H1 (cell line): Measurements from ENCODE around the gene WDR5. TPM values are rescaled to one million over a fixed set of nuclear protein-coding genes. Genes with fewer than 3 reads are reported as not detected.

Experiments
- CTCF ChIA-PET: fragments of 300-600 bp; sonication (Branson Sonifier 250); formaldehyde crosslinking; loops from one replicate; lab custom pipeline; 2021; ENCODE audit not compliant: partially characterized antibody; lab: Charles Lee
- POLR2A ChIA-PET: fragments of 300-600 bp; sonication (Branson Sonifier 250); formaldehyde crosslinking; loops from one replicate; lab custom pipeline; 2021; ENCODE audit warnings: inconsistent platforms; ENCODE audit not compliant: partially characterized antibody; lab: Charles Lee
- DNase-seq, 2 experiments: peaks; one replicate each; pipeline versions ENCODE4 v3.0.0 to v3.0.0-alpha.2; 2010 to 2022; ENCODE audit warnings: low spot score in 2 of 2, low read depth in 1 of 2, mixed read lengths in 1 of 2
- FAIRE-seq: peaks from 2 replicates; lab custom pipeline; 2011; peaks lifted over from hg19 to GRCh38; lab: Jason Lieb, UNC
- H2AFZ ChIP-seq: 2 replicates; pipeline ENCODE4 v1.8.1; 2012; ENCODE audit warnings: low read length, inconsistent platforms
- H2AK5ac ChIP-seq: 2 replicates; pipeline ENCODE4 v1.6.1; 2013; ENCODE audit warnings: low read depth, low read length
- H2BK120ac ChIP-seq: replicated peaks from 2 replicates; pipeline ENCODE3; 2013; ENCODE audit warnings: low read depth, low read length, inconsistent platforms
- H2BK12ac ChIP-seq: 2 replicates; pipeline ENCODE4 v1.6.1; 2013; ENCODE audit warnings: low read depth, low read length
- H2BK15ac ChIP-seq: 2 replicates; pipeline ENCODE4 v1.6.1; 2013; ENCODE audit warnings: low read length
- H2BK20ac ChIP-seq: 2 replicates; pipeline ENCODE4 v1.6.1; 2013; ENCODE audit warnings: low read length
- H2BK5ac ChIP-seq: 2 replicates; pipeline ENCODE4 v1.6.1; 2013; ENCODE audit warnings: low read depth, low read length
- H3K14ac ChIP-seq: 2 replicates; pipeline ENCODE4 v1.6.1; 2013; ENCODE audit warnings: inconsistent platforms; ENCODE audit not compliant: insufficient read length
- H3K18ac ChIP-seq: 2 replicates; pipeline ENCODE4 v1.6.1; 2013; ENCODE audit warnings: low read length; ENCODE audit errors: extremely low read depth
- H3K23ac ChIP-seq: 2 replicates; pipeline ENCODE4 v1.6.1; 2013; ENCODE audit warnings: inconsistent platforms; ENCODE audit not compliant: insufficient read length
- H3K23me2 ChIP-seq: 2 replicates; pipeline ENCODE4 v1.6.1; 2013; ENCODE audit warnings: low read depth, low read length
- H3K27ac ChIP-seq: 2 replicates; pipeline ENCODE4 v1.6.1; 2011; ENCODE audit warnings: low read depth, low read length, inconsistent platforms
- H3K27me3 ChIP-seq, 4 experiments: replicated peaks in 1 of 4; 1 replicate in 1 of 4; 2 replicates in 3 of 4; pipeline versions ENCODE4 v1.6.1 to v1.8.1; 2011 to 2013; ENCODE audit warnings: low read length in 3 of 4, mild to moderate bottlenecking in 3 of 4, inconsistent platforms in 2 of 4, mixed read lengths in 2 of 4, moderate library complexity in 1 of 4; ENCODE audit not compliant: control insufficient read depth in 3 of 4, insufficient read depth in 3 of 4; ENCODE audit errors: extremely low read depth in 1 of 4
- H3K36me3 ChIP-seq, 4 experiments: 2 replicates each; pipeline versions ENCODE4 v1.6.1 to v1.8.1; 2011 to 2013; ENCODE audit warnings: mild to moderate bottlenecking in 4 of 4, low read length in 3 of 4, moderate library complexity in 2 of 4, control low read depth in 1 of 4, inconsistent platforms in 1 of 4; ENCODE audit not compliant: insufficient read depth in 4 of 4, control insufficient read depth in 2 of 4
- H3K4ac ChIP-seq: replicated peaks from 2 replicates; pipeline ENCODE3; 2013; ENCODE audit warnings: low read length, low read depth, mixed read lengths, inconsistent platforms; ENCODE audit not compliant: insufficient read length
- H3K4me1 ChIP-seq, 4 experiments: replicated peaks in 1 of 4; 1 replicate in 1 of 4; 2 replicates in 3 of 4; pipeline versions ENCODE4 v1.6.1 to v1.8.1; 2011 to 2013; ENCODE audit warnings: low read length in 3 of 4, inconsistent platforms in 2 of 4, mixed read lengths in 1 of 4; ENCODE audit not compliant: insufficient read depth in 4 of 4, control insufficient read depth in 3 of 4
- H3K4me2 ChIP-seq, 2 experiments: 2 replicates each; pipeline versions ENCODE4 v1.6.1 to v1.8.1; 2011 to 2013; ENCODE audit warnings: low read depth in 2 of 2, low read length in 2 of 2, control low read depth in 1 of 2, inconsistent platforms in 1 of 2, mild to moderate bottlenecking in 1 of 2; ENCODE audit not compliant: insufficient read depth in 1 of 2
- H3K4me3 ChIP-seq, 4 experiments: fragments of 200-600, 300-600 bp in 1 of 4; sonication (generic), shearing (Covaris generic), sonication (Bioruptor Twin) in 1 of 4; 2 replicates each; pipeline versions ENCODE4 v1.5.1 to v1.8.1; 2011 to 2016; ENCODE audit warnings: low read length in 4 of 4, low read depth in 3 of 4, control low read depth in 2 of 4, inconsistent platforms in 2 of 4, mild to moderate bottlenecking in 2 of 4, mixed read lengths in 1 of 4, moderate library complexity in 1 of 4; ENCODE audit not compliant: insufficient read depth in 2 of 4; ENCODE audit errors: extremely low read depth in 1 of 4
- H3K56ac ChIP-seq: replicated peaks from 2 replicates; pipeline ENCODE3; 2013; ENCODE audit warnings: low read depth, mild to moderate bottlenecking, mixed read lengths, low read length, inconsistent platforms; ENCODE audit not compliant: insufficient read length
- H3K79me1 ChIP-seq: 2 replicates; pipeline ENCODE4 v1.6.1; 2013; ENCODE audit warnings: low read depth, low read length, control low read depth
- H3K79me2 ChIP-seq, 2 experiments: 2 replicates each; pipeline versions ENCODE4 v1.6.1 to v1.8.1; 2012 to 2013; ENCODE audit warnings: low read length in 2 of 2, mild to moderate bottlenecking in 2 of 2, inconsistent platforms in 1 of 2; ENCODE audit not compliant: insufficient read depth in 2 of 2, control insufficient read depth in 1 of 2
- H3K9ac ChIP-seq, 4 experiments: replicated peaks in 1 of 4; 1 replicate in 1 of 4; 2 replicates in 3 of 4; pipeline versions ENCODE4 v1.6.1 to v1.8.1; 2011 to 2013; ENCODE audit warnings: low read depth in 3 of 4, low read length in 3 of 4, control low read depth in 2 of 4, mild to moderate bottlenecking in 2 of 4, moderate library complexity in 2 of 4, inconsistent platforms in 1 of 4; ENCODE audit errors: extremely low read depth in 1 of 4
- H3K9me3 ChIP-seq, 2 experiments: 2 replicates each; pipeline versions ENCODE4 v1.6.1 to v1.8.1; 2012 to 2013; ENCODE audit warnings: mild to moderate bottlenecking in 2 of 2, moderate library complexity in 2 of 2, control low read depth in 1 of 2, inconsistent platforms in 1 of 2, low read depth in 1 of 2, low read length in 1 of 2, mixed read lengths in 1 of 2; ENCODE audit not compliant: insufficient read depth in 2 of 2
- H4K20me1 ChIP-seq, 2 experiments: replicated peaks in 1 of 2; 2 replicates each; pipeline versions ENCODE3 to v1.8.1; 2011 to 2013; ENCODE audit warnings: inconsistent platforms in 2 of 2, low read length in 2 of 2, mild to moderate bottlenecking in 1 of 2; ENCODE audit not compliant: insufficient read depth in 2 of 2, control insufficient read depth in 1 of 2
- H4K5ac ChIP-seq: 2 replicates; pipeline ENCODE4 v1.6.1; 2013; ENCODE audit warnings: low read length, low read depth, mixed read lengths, inconsistent platforms; ENCODE audit not compliant: insufficient read length
- H4K8ac ChIP-seq: 2 replicates; pipeline ENCODE4 v1.8.0; 2013; ENCODE audit warnings: mild to moderate bottlenecking, moderate library complexity, low read length, inconsistent platforms; ENCODE audit not compliant: insufficient read depth; ENCODE audit errors: extremely low read depth
- H4K91ac ChIP-seq: replicated peaks from 2 replicates; pipeline ENCODE3; 2013; ENCODE audit warnings: low read length, mixed read lengths, inconsistent platforms; ENCODE audit not compliant: insufficient read length
- BRCA1 ChIP-seq: IDR thresholded peaks from 2 replicates; pipeline ENCODE4 v1.6.1; 2012; ENCODE audit warnings: low read depth, low read length, improper control_type of control experiment
- CHD1 ChIP-seq: IDR thresholded peaks from 2 replicates; pipeline ENCODE4 v1.6.1; 2012; ENCODE audit warnings: low read depth, low read length, improper control_type of control experiment
- CHD2 ChIP-seq: IDR thresholded peaks from 2 replicates; pipeline ENCODE4 v1.6.1; 2012; ENCODE audit warnings: low read length, improper control_type of control experiment
- CREB1 ChIP-seq: IDR thresholded peaks from 2 replicates; pipeline ENCODE4 v1.6.1; 2012; ENCODE audit warnings: inconsistent platforms
- NRF1 ChIP-seq: IDR thresholded peaks from 2 replicates; pipeline ENCODE4 v1.6.1; 2011; ENCODE audit warnings: mild to moderate bottlenecking, low read depth, low read length, improper control_type of control experiment
- PHF8 ChIP-seq: fragments of 200-600 bp; sonication (generic); conservative IDR thresholded peaks from 2 replicates; pipeline ENCODE4 v1.7.1; 2012; ENCODE audit warnings: low read depth, mild to moderate bottlenecking, inconsistent platforms, low read length, moderate library complexity
- RNF2 ChIP-seq: fragments of 200-900, 300-1000 bp; sonication (generic); IDR thresholded peaks from 2 replicates; pipeline ENCODE4 v1.7.1; 2016; ENCODE audit warnings: borderline replicate concordance, low read depth, mild to moderate bottlenecking, antibody characterized with exemption, low read length; ENCODE audit not compliant: poor library complexity, severe bottlenecking; ENCODE audit errors: missing control alignments
- SIN3A ChIP-seq, 2 experiments: IDR thresholded peaks in 1 of 2; conservative IDR thresholded peaks in 1 of 2; 2 replicates each; pipeline ENCODE4 v1.6.1; 2011 to 2012; ENCODE audit warnings: low read length in 2 of 2, improper control_type of control experiment in 1 of 2, low read depth in 1 of 2, mild to moderate bottlenecking in 1 of 2
- SP4 ChIP-seq: IDR thresholded peaks from 2 replicates; pipeline ENCODE4 v1.6.1; 2012; ENCODE audit warnings: low read length, inconsistent platforms
- TAF1 ChIP-seq: IDR thresholded peaks from 2 replicates; pipeline ENCODE4 v1.6.1; 2011; ENCODE audit warnings: mild to moderate bottlenecking, low read depth, low read length
- TAF7 ChIP-seq: optimal IDR thresholded peaks from 2 replicates; pipeline ENCODE3; 2011; ENCODE audit warnings: low read depth, mild to moderate bottlenecking, inconsistent platforms, low read length, moderate library complexity, borderline replicate concordance
- TEAD4 ChIP-seq: IDR thresholded peaks from 2 replicates; pipeline ENCODE4 v1.6.1; 2012; ENCODE audit warnings: low read depth, low read length, inconsistent platforms, mixed read lengths
- WGBS, 2 experiments: shearing (Covaris generic) in 1 of 2; methylation state at CpG; one replicate each; pipeline versions ENCODE4 v1.1.6 to v1.1.7; 2013 to 2015; ENCODE audit warnings: low lambda C conversion rate in 2 of 2, mixed read lengths in 2 of 2, inconsistent platforms in 1 of 2, low coverage in 1 of 2, missing lambda C conversion rate in 1 of 2; ENCODE audit not compliant: insufficient replicate concordance in 2 of 2, insufficient coverage in 1 of 2, insufficient read length in 1 of 2; ENCODE audit errors: extremely low coverage in 1 of 2, missing lambda C conversion rate in 1 of 2; 5-methylcytosine and 5-hydroxymethylcytosine counted together
- polyA plus RNA-seq, 7 experiments: library from polyadenylated mRNA; depleted of rRNA in 3 of 7; stranded (reverse) in 5 of 7; unstranded in 2 of 7; fragments of >200 nt in 5 of 7; fragments of 200-250 nt in 2 of 7; gene quantifications; 1 replicate in 5 of 7; 2 replicates in 1 of 7; 4 replicates in 1 of 7; pipeline versions ENCODE4 v1.2.1 to v1.2.3, GENCODE V29; 2011 to 2013; ENCODE audit warnings: missing spikeins in 2 of 7, mixed read lengths in 2 of 7
- total RNA-seq: library from RNA; stranded (reverse); fragmentation: NEBNext Ultra II Directional; extraction: Animal tissue kit (Norgen Biotek cat#: 25700); gene quantifications from 2 replicates; pipeline ENCODE4 v1.2.1, GENCODE V29; 2021

Gene WDR5
- total and polyA plus RNA-seq, 2 of the 8 experiments (the other 6 are each of a cell fraction or from before 2014, with no cell fraction given) = 38.4 to 68.1 TPM

DNA sequence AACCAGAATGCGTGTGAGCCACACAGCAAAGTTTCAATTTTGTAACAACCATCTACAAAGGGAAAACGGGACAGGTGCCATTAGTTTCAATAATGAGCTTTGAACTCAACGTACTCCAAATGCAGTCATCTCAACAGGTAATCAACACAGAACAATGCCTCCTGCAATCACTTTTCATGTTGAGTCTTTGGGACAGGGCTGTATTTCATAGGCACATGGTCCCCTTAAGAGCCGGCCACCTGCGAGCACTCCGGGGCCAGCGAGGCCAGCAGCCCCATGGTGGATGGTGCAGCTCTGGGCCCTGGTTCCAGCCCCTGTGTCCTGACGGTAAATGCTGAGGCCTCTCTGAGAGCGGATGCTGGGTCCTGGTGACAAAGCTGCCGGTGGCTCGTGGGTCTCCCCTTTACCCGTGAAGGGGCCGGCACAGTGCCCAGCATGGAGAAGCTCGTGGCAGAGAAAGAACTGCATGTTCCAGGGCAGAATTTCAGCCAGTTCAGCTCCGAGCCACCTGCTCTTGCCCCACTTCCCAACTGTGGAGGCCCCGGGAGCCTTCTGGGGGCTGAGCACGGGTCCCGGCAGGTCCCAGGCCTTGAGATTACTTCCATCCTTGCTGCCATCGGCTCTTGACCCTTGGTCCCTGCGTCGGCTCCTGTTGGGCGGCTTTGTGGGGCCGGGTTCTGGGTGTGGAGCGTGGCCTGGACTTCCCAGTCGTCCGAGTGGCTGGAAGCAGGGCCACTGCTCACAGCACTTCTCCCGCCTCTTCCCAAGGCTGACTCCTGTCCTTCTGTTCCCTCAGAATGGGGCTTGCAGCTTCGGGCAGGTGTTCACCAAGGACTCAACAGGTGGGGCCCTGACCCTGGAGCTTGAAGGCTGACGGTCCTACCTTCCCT lies 54.6 kb downstream of the WDR5 start:
- 92% methylated on average over 25 of the region's 29 CpGs; no CpG with 5 or more reads in 1 of the 2 experiments for WGBS, 2 experiments
- H2AK5ac ChIP-seq = no peak overlapping the region
- H3K27me3 ChIP-seq = peaks cover 0 to 8% (median 2%) of the 10 kb centered on the region in 4 experiments; a peak in 4 of 7 replicates
- no peak overlapping the region for H4K5ac ChIP-seq
- H3K4me1 ChIP-seq = peaks cover 0 to 17% (median 4%) of the 10 kb centered on the region in 4 experiments; a peak in 4 of 7 replicates
- no peaks in the 10 kb centered on the region for H3K9me3 ChIP-seq
- no peak overlapping the region for H2BK5ac ChIP-seq
- no peak overlapping the region for H2BK20ac ChIP-seq
- H3K79me1 ChIP-seq = no peaks in the 10 kb centered on the region
- H3K14ac ChIP-seq = no peak overlapping the region
- no peak overlapping the region for H2BK15ac ChIP-seq
- no peak overlapping the region for H3K9ac ChIP-seq
- H4K8ac ChIP-seq = no peak overlapping the region
- peaks cover 3% of the 10 kb centered on the region; the same call in 1 of the 2 replicates for H3K23me2 ChIP-seq
- DNase-seq (no peak), FAIRE-seq (no peak)
- H3K23ac ChIP-seq = no peak overlapping the region
- no peak overlapping the region for H4K91ac ChIP-seq
- H2BK12ac ChIP-seq = no peak overlapping the region
- H3K18ac ChIP-seq = no peak overlapping the region
- H3K56ac ChIP-seq = no peak overlapping the region
- no peaks in the 10 kb centered on the region for H3K36me3 ChIP-seq
- H3K4ac ChIP-seq = no peak overlapping the region
- H3K4me3 ChIP-seq = no peak overlapping the region
- H2BK120ac ChIP-seq = no peak overlapping the region
- H3K79me2 ChIP-seq = no peaks in the 10 kb centered on the region
- no peak overlapping the region; a peak in 1 of 4 replicates for H3K4me2 ChIP-seq
- ChIA-PET POLR2A (interaction anchor here (0.6 kb wide), 1 partner anchor 25 kb away, joined by 3 read pairs; no protein-coding TSS in a partner anchor), CTCF (interaction anchor here (0.6 to 2.0 kb wide), 10 partner anchors 9 to 448 kb away, joined by 3 to 6 read pairs (median 3); no protein-coding TSS in a partner anchor)
- H2AFZ ChIP-seq = no peak overlapping the region
- H4K20me1 ChIP-seq = no peaks in the 10 kb centered on the region
- no peak overlapping the region for H3K27ac ChIP-seq
- TF ChIP-seq CREB1 = no peak
- TF ChIP-seq RNF2 = no peak
- TF ChIP-seq CHD2 = no peak
- no peak for TF ChIP-seq TAF7
- no peak for TF ChIP-seq TEAD4
- TF ChIP-seq CHD1 = no peak
- TF ChIP-seq NRF1 = no peak
- TF ChIP-seq PHF8 = no peak
- no peak for TF ChIP-seq BRCA1
- TF ChIP-seq SIN3A (conservative IDR thresholded peaks at IDR 0.05 in 1 of 2, IDR thresholded peaks at IDR 0.05 in 1 of 2; ENCODE audit: low read depth in 1 of 2, low read length in 2 of 2) = no peak
- TF ChIP-seq TAF1 = no peak
- TF ChIP-seq SP4 = no peak
